ENCODE data around the gene RAB3GAP1. TPM values are rescaled to one million over a fixed set of nuclear protein-coding genes. Genes with fewer than 3 reads are reported as not detected.

The RAB3GAP1 gene
- total and polyA plus RNA-seq, 7 experiments from 2014 or later, result 24.3 to 58.7 (median 36.9) TPM

DNA sequence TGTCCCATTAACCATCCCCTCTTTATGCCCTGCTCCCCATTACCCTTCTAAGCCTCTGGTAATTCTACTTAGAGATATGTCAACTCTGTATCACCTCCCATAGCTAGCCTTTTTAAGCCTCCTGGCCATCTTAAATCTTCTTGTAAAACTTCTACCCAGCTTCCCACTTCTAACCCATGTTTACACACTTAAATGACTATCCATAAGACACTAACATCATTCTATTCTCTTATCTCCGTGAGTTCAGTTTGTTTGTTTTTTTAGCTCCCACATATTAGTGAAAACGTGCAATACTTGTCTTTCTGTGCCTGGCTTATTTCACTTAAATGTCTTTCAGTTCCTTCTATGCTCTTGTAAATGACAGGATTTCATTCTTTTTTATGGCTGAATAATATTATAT, 42.4 kb downstream of the RAB3GAP1 start:
- Mint-ChIP-seq H3K4me1 (peaks cover 4 to 33% (median 13%) of the 10 kb centered on the region in 7 donors), H3K27ac (no peak overlapping the region), H3K9me3 (peaks cover 0 to 2% (median 0%) of the 10 kb centered on the region in 11 donors), H3K36me3 (peaks cover 19 to 62% (median 43%) of the 10 kb centered on the region in 5 donors), H3K4me3 (no peak overlapping the region), H3K27me3 (no peaks in the 10 kb centered on the region)
- H3K27me3 ChIP-seq (ENCODE audit: control insufficient read depth in 2 of 2, insufficient read depth in 2 of 2, low read length in 2 of 2), result no peaks in the 10 kb centered on the region
- no peak overlapping the region for H3K27ac ChIP-seq (ENCODE audit: low read depth, low read length)
- intact Hi-C loops (cut with micrococcal nuclease), result no loop called here
- ChIA-PET CTCF (no interaction called here), POLR2A (no interaction called here)
- ATAC-seq, result no peak
- H3K9me3 ChIP-seq (ENCODE audit: control insufficient read depth in 2 of 3, low read length in 3 of 3), result no peaks in the 10 kb centered on the region
- H3K4me3 ChIP-seq (ENCODE audit: low read length), result no peak overlapping the region
- no peaks in the 10 kb centered on the region for H3K4me1 ChIP-seq (ENCODE audit: control insufficient read depth in 2 of 2, insufficient read depth in 2 of 2, low read length in 2 of 2)
- peaks cover 0 to 43% (median 0%) of the 10 kb centered on the region in 3 experiments for H3K36me3 ChIP-seq (ENCODE audit: control insufficient read depth in 2 of 3, insufficient read depth in 3 of 3, low read length in 3 of 3)
- no peak for DNase-seq

GRCh38 chr2:135095591-135095990, 43.5 kb downstream of the RAB3GAP1 start:
- ATAC-seq, result no peak
- H3K27me3 ChIP-seq (ENCODE audit: control insufficient read depth in 2 of 2, insufficient read depth in 2 of 2, low read length in 2 of 2), result no peaks in the 10 kb centered on the region
- H3K4me3 ChIP-seq (ENCODE audit: low read length), result no peak overlapping the region
- CTCF ChIA-PET, result no interaction called here
- Mint-ChIP-seq H3K9me3 (no peaks in the 10 kb centered on the region), H3K4me1 (peaks cover 7 to 41% (median 19%) of the 10 kb centered on the region in 7 donors), H3K27me3 (no peaks in the 10 kb centered on the region), H3K4me3 (no peak overlapping the region), H3K36me3 (peaks cover 19 to 67% (median 43%) of the 10 kb centered on the region in 5 donors), H3K27ac (no peak overlapping the region)
- DNase-seq, result no peak
- POLR2A ChIA-PET, result no interaction called here
- intact Hi-C loops (cut with micrococcal nuclease), result no loop called here
- H3K27ac ChIP-seq (ENCODE audit: low read depth, low read length), result no peak overlapping the region
- H3K36me3 ChIP-seq (ENCODE audit: control insufficient read depth in 2 of 3, insufficient read depth in 3 of 3, low read length in 3 of 3), result peaks cover 0 to 39% (median 0%) of the 10 kb centered on the region in 3 experiments
- H3K4me1 ChIP-seq (ENCODE audit: control insufficient read depth in 2 of 2, insufficient read depth in 2 of 2, low read length in 2 of 2), result no peaks in the 10 kb centered on the region
- H3K9me3 ChIP-seq (ENCODE audit: control insufficient read depth in 2 of 3, low read length in 3 of 3), result no peaks in the 10 kb centered on the region

GRCh38 chr2:135096665-135097446, 44.8 kb downstream of the RAB3GAP1 start:
- Histone ChIP-seq H3K36me3 (ENCODE audit: control insufficient read depth in 2 of 3, insufficient read depth in 3 of 3, low read length in 3 of 3) (peaks cover 0 to 38% (median 0%) of the 10 kb centered on the region in 3 experiments), H3K27ac (ENCODE audit: low read depth, low read length) (no peak overlapping the region), H3K9me3 (ENCODE audit: control insufficient read depth in 2 of 3, low read length in 3 of 3) (no peaks in the 10 kb centered on the region), H3K27me3 (ENCODE audit: control insufficient read depth in 2 of 2, insufficient read depth in 2 of 2, low read length in 2 of 2) (no peaks in the 10 kb centered on the region), H3K4me1 (ENCODE audit: control insufficient read depth in 2 of 2, insufficient read depth in 2 of 2, low read length in 2 of 2) (no peaks in the 10 kb centered on the region), H3K4me3 (ENCODE audit: low read length) (no peak overlapping the region)
- POLR2A ChIA-PET, result interaction anchor here (0.6 kb wide), 1 partner anchor 1283 kb away, joined by 3 read pairs; no protein-coding TSS in a partner anchor
- Mint-ChIP-seq H3K27ac (peak overlapping the region in 1 of 9 donors; percentile 1), H3K4me1 (peaks cover 7 to 36% (median 20%) of the 10 kb centered on the region in 7 donors), H3K9me3 (peaks cover 0 to 2% (median 0%) of the 10 kb centered on the region in 11 donors), H3K27me3 (no peaks in the 10 kb centered on the region), H3K4me3 (no peak overlapping the region), H3K36me3 (peaks cover 18 to 67% (median 50%) of the 10 kb centered on the region in 5 donors)
- no peak for ATAC-seq
- DNase-seq, result no peak
- CTCF ChIA-PET, result no interaction called here
- intact Hi-C loops (cut with micrococcal nuclease), result no loop called here

- ChIA-PET CTCF (no interaction called here), POLR2A (interaction anchor here (0.6 kb wide), 1 partner anchor 1283 kb away, joined by 3 read pairs; no protein-coding TSS in a partner anchor)
- Mint-ChIP-seq H3K27ac (peak overlapping the region in 4 of 9 donors; percentile 1 to 61 (median 10)), H3K4me3 (no peak overlapping the region), H3K36me3 (peaks cover 19 to 70% (median 52%) of the 10 kb centered on the region in 5 donors), H3K9me3 (peaks cover 0 to 4% (median 0%) of the 10 kb centered on the region in 11 donors), H3K27me3 (no peaks in the 10 kb centered on the region), H3K4me1 (peaks cover 5 to 35% (median 23%) of the 10 kb centered on the region in 7 donors)
- Histone ChIP-seq H3K27me3 (ENCODE audit: control insufficient read depth in 2 of 2, insufficient read depth in 2 of 2, low read length in 2 of 2) (no peaks in the 10 kb centered on the region), H3K4me1 (ENCODE audit: control insufficient read depth in 2 of 2, insufficient read depth in 2 of 2, low read length in 2 of 2) (no peaks in the 10 kb centered on the region), H3K4me3 (ENCODE audit: low read length) (no peak overlapping the region), H3K27ac (ENCODE audit: low read depth, low read length) (no peak overlapping the region), H3K36me3 (ENCODE audit: control insufficient read depth in 2 of 3, insufficient read depth in 3 of 3, low read length in 3 of 3) (peaks cover 0 to 38% (median 0%) of the 10 kb centered on the region in 3 experiments), H3K9me3 (ENCODE audit: control insufficient read depth in 2 of 3, low read length in 3 of 3) (no peaks in the 10 kb centered on the region)
- ATAC-seq, result no peak
- intact Hi-C loops (cut with micrococcal nuclease), result no loop called here
- DNase-seq, result no peak
Observed at GRCh38 chr2:135097532-135098231, 45.6 kb downstream of the RAB3GAP1 start.

DNA sequence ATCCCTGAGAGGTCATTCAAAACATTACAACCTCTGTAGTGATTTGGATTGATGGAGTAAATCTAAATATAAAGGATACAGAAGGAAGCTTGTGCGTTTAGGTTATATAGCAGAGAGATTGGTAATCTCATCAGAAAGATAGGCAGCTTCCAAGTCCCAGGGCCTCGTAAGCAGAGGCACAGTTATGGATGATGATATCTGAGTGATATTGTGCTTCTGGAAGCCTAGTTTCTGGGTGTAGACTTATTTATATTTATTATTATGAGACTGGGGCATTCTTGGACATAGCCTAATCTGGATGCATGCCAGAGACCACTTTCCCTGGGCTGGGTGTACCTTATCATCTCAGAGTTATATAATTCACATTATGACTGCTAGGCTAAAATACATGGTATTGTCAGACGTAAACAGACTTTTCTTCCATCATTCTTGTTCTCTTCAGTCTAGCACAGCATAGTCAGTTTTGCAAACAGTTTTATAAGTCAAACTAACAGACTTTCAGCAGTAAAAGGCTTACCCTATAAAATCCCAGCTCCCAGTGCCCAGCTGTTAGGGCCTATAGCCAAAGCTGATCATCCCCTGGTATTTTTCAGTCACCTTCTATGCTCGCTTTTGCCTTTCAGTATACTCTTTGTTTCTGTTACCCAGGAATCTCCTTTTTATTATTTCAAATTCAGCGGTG, 47.9 kb downstream of the RAB3GAP1 start:
- no peaks in the 10 kb centered on the region for H3K4me1 ChIP-seq (ENCODE audit: control insufficient read depth in 2 of 2, insufficient read depth in 2 of 2, low read length in 2 of 2)
- ChIA-PET POLR2A (no interaction called here), CTCF (no interaction called here)
- H3K9me3 ChIP-seq (ENCODE audit: control insufficient read depth in 2 of 3, low read length in 3 of 3), result no peaks in the 10 kb centered on the region
- DNase-seq (no peak), ATAC-seq (no peak)
- no peak overlapping the region for H3K27ac ChIP-seq (ENCODE audit: low read depth, low read length)
- H3K27me3 Mint-ChIP-seq, result no peaks in the 10 kb centered on the region
- intact Hi-C loops (cut with micrococcal nuclease), result no loop called here
- H3K36me3 Mint-ChIP-seq, result peaks cover 19 to 67% (median 50%) of the 10 kb centered on the region in 5 donors
- no peaks in the 10 kb centered on the region for H3K27me3 ChIP-seq (ENCODE audit: control insufficient read depth in 2 of 2, insufficient read depth in 2 of 2, low read length in 2 of 2)
- H3K9me3 Mint-ChIP-seq, result peaks cover 0 to 18% (median 8%) of the 10 kb centered on the region in 11 donors
- H3K36me3 ChIP-seq (ENCODE audit: control insufficient read depth in 2 of 3, insufficient read depth in 3 of 3, low read length in 3 of 3), result peaks cover 0 to 32% (median 0%) of the 10 kb centered on the region in 3 experiments
- H3K4me3 ChIP-seq (ENCODE audit: low read length), result no peak overlapping the region
- H3K4me1 Mint-ChIP-seq, result peaks cover 5 to 33% (median 23%) of the 10 kb centered on the region in 7 donors
- peak overlapping the region in 5 of 9 donors; percentile 14 to 62 (median 18) for H3K27ac Mint-ChIP-seq
- peak overlapping the region in 1 of 10 donors; percentile 38 for H3K4me3 Mint-ChIP-seq

- Mint-ChIP-seq H3K4me1 (peaks cover 0 to 32% (median 19%) of the 10 kb centered on the region in 7 donors), H3K36me3 (peaks cover 16 to 61% (median 53%) of the 10 kb centered on the region in 5 donors), H3K9me3 (peaks cover 0 to 27% (median 8%) of the 10 kb centered on the region in 11 donors), H3K27me3 (no peaks in the 10 kb centered on the region), H3K27ac (peak overlapping the region in 3 of 9 donors; percentile 35 to 73 (median 65)), H3K4me3 (peak overlapping the region in 1 of 10 donors; percentile 44)
- intact Hi-C loops (cut with micrococcal nuclease), result no loop called here
- Histone ChIP-seq H3K4me3 (ENCODE audit: low read length) (no peak overlapping the region), H3K9me3 (ENCODE audit: control insufficient read depth in 2 of 3, low read length in 3 of 3) (no peaks in the 10 kb centered on the region), H3K27me3 (ENCODE audit: control insufficient read depth in 2 of 2, insufficient read depth in 2 of 2, low read length in 2 of 2) (no peaks in the 10 kb centered on the region), H3K27ac (ENCODE audit: low read depth, low read length) (no peak overlapping the region), H3K4me1 (ENCODE audit: control insufficient read depth in 2 of 2, insufficient read depth in 2 of 2, low read length in 2 of 2) (no peaks in the 10 kb centered on the region), H3K36me3 (ENCODE audit: control insufficient read depth in 2 of 3, insufficient read depth in 3 of 3, low read length in 3 of 3) (peaks cover 0 to 22% (median 0%) of the 10 kb centered on the region in 3 experiments)
- CTCF ChIA-PET, result no interaction called here
- ATAC-seq (no peak), DNase-seq (no peak)
- POLR2A ChIA-PET, result interaction anchor here (0.7 kb wide), 1 partner anchor 12 kb away, joined by 3 read pairs; no protein-coding TSS in a partner anchor
Observed at GRCh38 chr2:135103843-135104242, 51.8 kb downstream of the RAB3GAP1 start.

Measured in naive thymus-derived CD4-positive, alpha-beta T cell (primary cell).